Measurements from ENCODE around the gene PCMT1. TPM values are rescaled to one million over a fixed set of nuclear protein-coding genes. Genes with fewer than 3 reads are reported as not detected.

PCMT1 gene
- total RNA-seq: 121 TPM

GRCh38 chr6:149749594-149750135 is at the start of gene PCMT1:
TSS of gene PCMT1 (plus strand) at chr6:149749741. CDS start at chr6:149749902, 161 bp downstream.

GRCh38 chr6:149717588-149718458 is 31.7 kb upstream of the PCMT1 start, which contains the start of gene LATS1:
TSS of gene LATS1 (minus strand) at chr6:149718101. CDS start at chr6:149702126, 15,975 bp downstream.

DNA sequence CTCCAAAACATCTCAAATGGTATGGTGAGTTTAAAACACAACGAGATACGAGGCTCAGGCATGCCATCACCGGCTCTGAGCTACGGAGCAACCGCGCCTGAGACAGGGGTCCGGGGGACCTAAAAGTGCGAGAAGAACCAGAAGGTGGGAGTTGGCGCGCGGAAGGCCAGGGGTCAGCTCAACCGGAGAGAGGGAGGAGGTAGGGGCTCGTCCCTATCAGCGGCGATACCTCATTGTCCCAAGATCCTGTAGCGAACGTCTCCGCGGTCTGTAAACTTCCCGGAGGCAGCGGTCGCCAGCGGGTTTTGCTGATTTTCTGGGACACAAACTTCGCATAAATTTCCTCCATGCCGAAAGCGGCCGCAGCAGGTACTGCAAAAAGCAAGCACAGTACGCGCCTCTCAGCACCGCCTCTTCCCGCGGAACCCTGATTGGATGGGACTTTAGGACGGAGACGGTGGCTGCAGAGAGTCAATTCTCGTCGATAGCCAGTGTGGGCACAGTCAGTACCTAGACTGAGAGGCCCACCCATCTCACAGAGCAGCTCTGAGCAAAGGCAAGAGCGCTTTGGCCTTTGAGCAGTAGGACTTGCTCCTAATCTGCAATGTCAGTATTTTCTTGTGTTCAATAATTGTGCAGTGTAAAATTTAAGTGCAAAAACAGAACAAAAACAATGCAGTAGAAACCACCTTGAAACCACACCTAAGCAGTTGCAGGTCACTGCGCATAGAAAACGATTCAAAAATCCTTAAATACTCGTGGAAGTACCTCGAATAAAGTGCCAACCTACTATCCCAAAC is 3.2 kb upstream of the PCMT1 start, which contains the start of gene NUP43:
NUP43 (minus strand) TSS at position 383 of the 800 bp plus-strand sequence; CDS start at position 349, 34 bp downstream.

Other genes starting within 250 kb of the PCMT1 start
- 64.5 TPM for gene PPIL4, start 203.7 kb upstream of the PCMT1 start, total RNA-seq
- gene GINM1, start 183.4 kb upstream of the PCMT1 start, total RNA-seq: 55.9 TPM
- 31.0 TPM for gene KATNA1, start 101.0 kb upstream of the PCMT1 start, total RNA-seq
- gene LATS1, start 31.6 kb upstream of the PCMT1 start, total RNA-seq: 52.7 TPM
- gene NUP43, start 3.2 kb upstream of the PCMT1 start, total RNA-seq: 41.5 TPM
- gene LRP11, start 114.6 kb downstream of the PCMT1 start, total RNA-seq: 39.4 TPM
- gene RAET1E, start 148.4 kb downstream of the PCMT1 start, total RNA-seq: 0.22 TPM
- gene RAET1G, start 173.4 kb downstream of the PCMT1 start, total RNA-seq: not detected
- gene ULBP2, start 192.3 kb downstream of the PCMT1 start, total RNA-seq: 1.8 TPM
- gene ULBP1, start 214.2 kb downstream of the PCMT1 start, total RNA-seq: 0.60 TPM

All from camera-type eye (tissue), 1 donor.